HG03469 (cell line): ENCODE results near the gene BIN1.

Experiments
- ATAC-seq: cut with Tn5 transposase; IDR thresholded peaks from one replicate; pipeline ENCODE4 v1.9.1; 2021; ENCODE audit warnings: mild to moderate bottlenecking, moderate library complexity, moderate number of reproducible peaks; ENCODE audit not compliant: unreplicated experiment

Gene BIN1

GRCh38 chr2:127049927-127050802, 56.8 kb downstream of the BIN1 start:
- peak; percentile 53 for ATAC-seq

- no peak for ATAC-seq
These were observed 57.7 kb downstream of the BIN1 start for GRCh38 chr2:127048969-127049897.

GRCh38 chr2:127048618-127048935, 58.4 kb downstream of the BIN1 start:
- no peak for ATAC-seq

- ATAC-seq, result no peak
These were observed 59.0 kb downstream of the BIN1 start for GRCh38 chr2:127047716-127048617.

GRCh38 chr2:127047054-127047453, 59.9 kb downstream of the BIN1 start:
- ATAC-seq, result no peak

- ATAC-seq, result no peak
These were observed 60.4 kb downstream of the BIN1 start for GRCh38 chr2:127046579-127046978.

GRCh38 chr2:127045792-127046501, 61.0 kb downstream of the BIN1 start:
- no peak for ATAC-seq

GRCh38 chr2:127044977-127045661, 61.8 kb downstream of the BIN1 start:
- no peak for ATAC-seq

- ATAC-seq, result no peak
These were observed 62.7 kb downstream of the BIN1 start for GRCh38 chr2:127044165-127044718.

GRCh38 chr2:127043367-127044164, 63.4 kb downstream of the BIN1 start:
- ATAC-seq, result no peak

GRCh38 chr2:127041259-127041970, 65.5 kb downstream of the BIN1 start:
- no peak for ATAC-seq

- no peak for ATAC-seq
These were observed 66.8 kb downstream of the BIN1 start for GRCh38 chr2:127040169-127040568.

GRCh38 chr2:127039387-127040031, 67.4 kb downstream of the BIN1 start:
- peak; percentile 49 for ATAC-seq

GRCh38 chr2:127037476-127037875, 69.5 kb downstream of the BIN1 start:
- ATAC-seq, result no peak

- no peak for ATAC-seq
These were observed 71.9 kb downstream of the BIN1 start for GRCh38 chr2:127034883-127035611.

- ATAC-seq, result no peak
These were observed 72.9 kb downstream of the BIN1 start for GRCh38 chr2:127034051-127034450.

GRCh38 chr2:127032621-127033020, 74.3 kb downstream of the BIN1 start:
- ATAC-seq, result no peak
